GM19372 (cell line): ENCODE data around the gene SUPT4H1.

ENCODE experiments used
- ATAC-seq: cut with Tn5 transposase; IDR thresholded peaks from one replicate; pipeline ENCODE4 v1.9.1; 2021; ENCODE audit warnings: mild to moderate bottlenecking, low read depth, moderate library complexity; ENCODE audit not compliant: unreplicated experiment

Gene SUPT4H1

GRCh38 chr17:58321571-58322525, 30.2 kb downstream of the SUPT4H1 start:
- ATAC-seq: no peak

DNA sequence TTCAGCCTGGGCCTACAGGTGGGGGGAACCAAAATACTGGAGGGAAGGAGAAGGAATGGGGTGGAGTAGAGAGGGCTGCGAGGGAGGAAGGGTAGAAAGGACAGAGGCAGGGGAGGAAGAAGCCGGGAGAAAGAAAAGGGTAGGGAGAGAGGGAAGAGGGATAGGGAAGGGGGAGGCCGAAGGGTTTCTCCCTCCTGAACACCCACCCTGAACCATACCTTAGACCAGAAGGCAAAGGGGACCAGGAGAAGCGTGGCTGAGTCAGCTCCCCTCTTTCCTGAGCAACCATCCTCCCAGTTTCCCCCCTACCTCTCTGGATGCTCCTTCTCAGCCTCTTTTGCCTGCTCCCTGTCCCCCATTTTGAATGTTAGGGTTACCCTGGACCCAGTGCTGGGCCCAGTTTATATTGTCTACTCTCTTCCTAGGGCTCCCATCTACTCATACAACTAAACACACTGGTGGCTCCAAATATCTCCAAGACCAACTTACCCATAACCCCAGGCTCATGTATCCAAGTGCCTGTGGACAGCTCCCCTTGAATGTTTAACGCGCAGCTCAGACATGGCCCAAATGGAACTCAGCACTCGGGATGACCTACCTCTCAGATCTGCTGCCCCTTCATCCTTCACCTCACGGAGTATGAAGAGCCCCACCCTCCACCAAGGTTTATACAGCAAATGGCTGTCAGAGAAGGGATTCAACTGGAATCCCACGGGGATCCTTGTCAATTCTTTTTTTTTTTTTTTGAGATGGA, 31.3 kb downstream of the SUPT4H1 start:
- ATAC-seq: no peak

GRCh38 chr17:58320163-58320558, 31.8 kb downstream of the SUPT4H1 start:
- no peak for ATAC-seq

GRCh38 chr17:58319173-58320162, 32.5 kb downstream of the SUPT4H1 start:
- ATAC-seq: no peak

GRCh38 chr17:58318627-58319172, 33.3 kb downstream of the SUPT4H1 start:
- no peak for ATAC-seq

GRCh38 chr17:58318065-58318481, 33.9 kb downstream of the SUPT4H1 start:
- no peak for ATAC-seq

- ATAC-seq: no peak
These were observed 34.5 kb downstream of the SUPT4H1 start for GRCh38 chr17:58317421-58318064.

- no peak for ATAC-seq
These were observed 35.6 kb downstream of the SUPT4H1 start for GRCh38 chr17:58316260-58316960.

- ATAC-seq: no peak
These were observed 36.3 kb downstream of the SUPT4H1 start for GRCh38 chr17:58315750-58316149.

DNA sequence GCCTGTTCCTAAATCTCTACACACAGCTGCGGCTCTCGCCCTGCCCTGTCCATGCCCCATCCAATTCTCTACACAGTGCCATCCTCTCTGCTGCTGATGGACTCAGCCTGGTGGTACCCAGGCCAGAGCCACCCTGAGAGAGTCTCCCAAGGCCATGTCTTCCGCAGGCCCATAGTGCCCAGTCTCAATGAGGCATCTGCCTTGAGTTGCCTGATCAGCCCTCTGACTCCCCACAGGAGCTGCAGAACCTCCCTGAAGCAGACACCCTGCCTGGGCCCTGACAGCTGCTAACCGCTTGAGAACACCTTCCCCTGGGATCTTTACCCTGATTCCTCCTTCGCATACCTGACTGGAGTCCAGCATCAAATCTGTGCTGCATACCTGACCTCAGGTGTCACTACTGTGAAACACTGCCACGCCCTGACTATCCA, 36.7 kb downstream of the SUPT4H1 start:
- ATAC-seq: no peak

GRCh38 chr17:58314706-58315015, 37.3 kb downstream of the SUPT4H1 start:
- ATAC-seq: no peak

DNA sequence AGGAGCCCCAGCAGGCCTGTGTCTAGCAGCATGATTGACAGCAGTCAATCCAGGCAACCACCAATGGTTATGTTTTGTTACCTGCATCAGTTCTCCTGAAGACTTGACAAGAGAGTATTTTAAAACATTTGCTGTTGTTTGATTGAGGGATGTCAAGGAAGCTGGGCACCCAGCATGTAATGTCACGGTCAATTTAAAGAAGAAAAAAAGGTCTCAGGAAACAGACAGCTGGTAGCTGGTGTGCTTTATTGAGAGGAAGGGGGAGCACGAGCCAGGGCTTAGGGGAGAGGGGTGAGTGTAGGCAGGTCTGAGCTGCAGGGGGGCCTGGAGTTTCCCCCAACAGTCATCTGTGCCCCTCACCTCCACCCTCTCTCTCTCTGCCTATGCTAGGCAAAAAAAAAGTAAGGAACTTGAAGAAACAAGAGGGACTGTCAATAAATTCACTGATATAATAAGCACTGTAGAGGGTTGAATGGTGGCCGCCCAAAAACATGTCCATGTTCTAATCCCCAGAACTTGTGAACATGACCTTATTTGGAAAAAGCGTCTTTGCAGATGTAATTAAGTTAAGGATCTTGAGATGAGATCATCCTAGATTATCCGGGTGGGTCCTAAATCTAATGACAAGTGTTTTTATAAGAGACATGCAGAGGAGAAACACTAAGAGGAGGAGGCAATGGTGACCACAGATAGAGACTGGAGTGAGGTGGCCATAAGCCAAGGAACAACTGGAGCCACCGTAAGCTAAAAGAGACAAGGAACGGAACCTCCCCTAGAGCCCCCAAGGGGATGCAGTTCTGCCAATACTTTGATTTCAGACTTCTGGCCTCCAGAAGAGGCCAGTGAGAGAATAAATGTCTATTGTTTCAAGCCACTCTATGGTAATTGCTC, 37.9 kb downstream of the SUPT4H1 start:
- ATAC-seq: no peak

DNA sequence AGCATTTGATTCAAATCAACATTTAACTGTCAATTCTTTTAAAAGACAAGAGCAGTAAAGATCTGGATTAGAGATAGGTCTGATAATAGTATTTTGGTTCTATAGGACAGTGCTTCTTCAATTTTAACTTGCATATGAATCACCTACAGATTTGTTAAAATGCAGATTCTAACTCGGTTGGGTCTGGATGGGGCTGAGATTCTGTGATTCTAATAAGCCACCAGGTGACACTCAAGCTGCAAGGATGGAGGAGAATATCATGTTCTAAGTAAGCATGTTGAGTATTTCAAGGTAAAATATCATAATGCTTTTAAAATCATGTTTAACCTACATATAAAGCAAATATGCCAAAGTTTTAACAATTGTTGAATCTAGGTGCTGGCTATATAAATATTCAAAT, 39.2 kb downstream of the SUPT4H1 start:
- ATAC-seq: no peak

- no peak for ATAC-seq
These were observed 39.9 kb downstream of the SUPT4H1 start for GRCh38 chr17:58312021-58312630.

GRCh38 chr17:58311429-58311894, 40.5 kb downstream of the SUPT4H1 start:
- no peak for ATAC-seq

- no peak for ATAC-seq
These were observed 41.2 kb downstream of the SUPT4H1 start for GRCh38 chr17:58310511-58311428.

DNA sequence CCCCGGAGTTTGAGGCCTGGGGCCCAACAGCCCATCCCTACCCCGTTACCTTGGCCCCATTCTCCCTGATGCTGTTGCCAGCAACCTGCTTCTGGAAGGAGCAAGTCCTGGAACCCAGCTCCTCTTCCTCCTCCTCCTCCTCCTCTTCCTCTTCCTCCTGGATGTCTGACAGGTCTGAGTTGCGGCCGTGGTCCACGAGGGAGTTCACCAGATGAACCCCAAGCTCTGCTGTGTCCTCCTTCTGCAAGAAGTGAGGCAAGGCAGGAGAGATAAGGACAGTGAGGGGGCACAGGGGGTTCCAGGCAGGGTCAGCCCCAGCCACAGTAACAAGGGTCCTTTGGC, 42.1 kb downstream of the SUPT4H1 start:
- no peak for ATAC-seq
